ENCODE measurements around the gene GPD1L.

DNA sequence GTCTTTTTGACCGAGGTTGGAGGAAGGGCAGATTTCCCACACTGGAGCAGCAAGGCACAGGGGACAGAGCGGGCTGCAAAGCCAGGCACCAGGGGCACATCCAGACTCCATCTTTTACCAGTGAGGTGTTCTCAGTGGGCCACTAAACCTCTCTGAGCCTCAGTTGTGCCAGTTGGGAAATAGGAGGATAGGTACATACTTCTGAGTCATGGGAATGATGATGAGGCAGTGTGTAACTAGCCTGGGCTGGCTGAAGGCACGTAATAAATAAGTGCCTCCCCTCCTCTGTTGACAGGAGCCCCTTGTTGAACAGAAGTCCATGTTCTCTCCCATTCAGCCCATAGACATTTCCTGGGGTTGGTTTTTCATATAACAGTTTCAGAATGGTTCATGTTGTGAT, 48.7 kb downstream of the GPD1L start:
- TF ChIP-seq, protein P1, sequence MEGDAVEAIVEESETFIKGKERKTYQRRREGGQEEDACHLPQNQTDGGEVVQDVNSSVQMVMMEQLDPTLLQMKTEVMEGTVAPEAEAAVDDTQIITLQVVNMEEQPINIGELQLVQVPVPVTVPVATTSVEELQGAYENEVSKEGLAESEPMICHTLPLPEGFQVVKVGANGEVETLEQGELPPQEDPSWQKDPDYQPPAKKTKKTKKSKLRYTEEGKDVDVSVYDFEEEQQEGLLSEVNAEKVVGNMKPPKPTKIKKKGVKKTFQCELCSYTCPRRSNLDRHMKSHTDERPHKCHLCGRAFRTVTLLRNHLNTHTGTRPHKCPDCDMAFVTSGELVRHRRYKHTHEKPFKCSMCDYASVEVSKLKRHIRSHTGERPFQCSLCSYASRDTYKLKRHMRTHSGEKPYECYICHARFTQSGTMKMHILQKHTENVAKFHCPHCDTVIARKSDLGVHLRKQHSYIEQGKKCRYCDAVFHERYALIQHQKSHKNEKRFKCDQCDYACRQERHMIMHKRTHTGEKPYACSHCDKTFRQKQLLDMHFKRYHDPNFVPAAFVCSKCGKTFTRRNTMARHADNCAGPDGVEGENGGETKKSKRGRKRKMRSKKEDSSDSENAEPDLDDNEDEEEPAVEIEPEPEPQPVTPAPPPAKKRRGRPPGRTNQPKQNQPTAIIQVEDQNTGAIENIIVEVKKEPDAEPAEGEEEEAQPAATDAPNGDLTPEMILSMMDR (IDR thresholded peaks at IDR 0.05), result no peak
- no peak for TF ChIP-seq ZFX (IDR thresholded peaks at IDR 0.05; ENCODE audit: borderline replicate concordance)

Data from 22Rv1 (cell line).